Large intestine (tissue), 3 donors: ENCODE measurements around the gene GABBR1. TPM values are rescaled to one million over a fixed set of nuclear protein-coding genes. Genes with fewer than 3 reads are reported as not detected.

Experiments used
- DNase-seq, 2 donors: peaks; one replicate each; pipeline versions ENCODE4 v3.0.0 to v3.0.0-alpha.2; 2013
- H3K27ac ChIP-seq: one replicate; pipeline ENCODE4 v1.5.1; 2013; ENCODE audit warnings: low read length
- H3K27me3 ChIP-seq: 2 replicates; pipeline ENCODE4 v1.6.1; 2013; ENCODE audit warnings: low read length; ENCODE audit not compliant: control insufficient read depth, insufficient read depth
- H3K36me3 ChIP-seq: 2 replicates; pipeline ENCODE4 v1.6.1; 2013; ENCODE audit warnings: low read length; ENCODE audit not compliant: control insufficient read depth, insufficient read depth
- H3K4me1 ChIP-seq: one replicate; pipeline ENCODE4 v1.6.1; 2013; ENCODE audit warnings: low read length; ENCODE audit not compliant: control insufficient read depth, insufficient read depth
- H3K4me3 ChIP-seq: one replicate; pipeline ENCODE4 v1.5.1; 2013; ENCODE audit warnings: low read length
- H3K9me3 ChIP-seq: one replicate; pipeline ENCODE4 v1.6.1; 2013; ENCODE audit warnings: mild to moderate bottlenecking, low read depth, low read length, moderate library complexity; ENCODE audit not compliant: control insufficient read depth
- whole genome bisulfite sequencing: methylation state at CpG from one replicate; pipeline ENCODE4 v1.1.5; 2013; ENCODE audit warnings: low lambda C conversion rate; ENCODE audit not compliant: insufficient coverage; 5-methylcytosine and 5-hydroxymethylcytosine counted together
- polyA plus RNA-seq: library from polyadenylated mRNA; unstranded; fragments of 120-200 nt; gene quantifications from one replicate; pipeline ENCODE4 v1.2.1, GENCODE V29; 2013

The GABBR1 gene
- polyA plus RNA-seq, 1 donor: 35.9 TPM

DNA sequence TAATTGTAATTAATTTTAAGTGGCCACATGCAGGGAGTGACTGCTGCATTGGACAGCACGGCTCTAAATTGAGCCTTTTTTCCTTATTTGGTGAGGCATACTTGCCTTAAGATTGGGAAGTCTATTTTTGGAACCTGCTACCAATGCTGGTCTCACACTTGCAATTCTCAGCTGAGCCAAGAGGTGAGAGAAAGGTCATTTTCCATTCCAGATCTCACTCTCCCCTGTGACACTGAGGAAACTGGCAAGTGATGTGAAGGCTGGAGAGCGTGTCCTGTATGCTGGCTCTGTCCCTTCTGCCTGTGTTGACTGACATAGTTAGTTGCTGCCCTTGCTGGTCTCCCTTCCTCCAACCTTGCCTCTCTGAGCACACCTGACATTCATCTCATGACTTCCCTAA, 23.2 kb upstream of the GABBR1 start:
- no peak overlapping the region for H3K4me3 ChIP-seq
- no CpG with 5 or more reads among the region's 2 CpGs for WGBS
- DNase-seq: no peak

DNA sequence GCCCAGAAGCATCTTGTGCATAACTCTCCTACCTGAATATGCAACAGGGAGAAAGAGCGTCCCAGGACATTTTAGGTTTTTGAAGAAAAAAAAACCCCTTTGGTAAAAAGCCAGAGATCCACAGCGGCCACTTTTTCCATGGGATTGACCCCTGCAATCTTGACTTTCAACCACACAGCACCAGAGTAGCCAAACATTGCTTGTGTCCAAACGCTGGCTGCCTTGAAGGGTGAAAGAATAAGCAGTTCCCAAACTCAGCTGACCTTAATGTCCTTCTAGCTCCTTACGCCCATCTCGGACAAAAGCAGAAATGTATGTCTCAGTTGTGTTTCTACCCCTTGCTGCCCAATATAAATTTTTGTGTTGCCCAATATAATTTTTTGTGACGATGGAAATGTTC, 22.7 kb upstream of the GABBR1 start:
- WGBS: 20% methylated on average over 1 of the region's 6 CpGs
- Histone ChIP-seq H3K4me1 (no peaks in the 10 kb centered on the region), H3K27me3 (peaks cover 24% of the 10 kb centered on the region), H3K4me3 (no peak overlapping the region), H3K27ac (no peak overlapping the region), H3K9me3 (no peaks in the 10 kb centered on the region), H3K36me3 (no peaks in the 10 kb centered on the region)
- DNase-seq: no peak

More for the DNA sequence above, 23.2 kb upstream of the GABBR1 start:
- Histone ChIP-seq H3K4me1 (no peaks in the 10 kb centered on the region), H3K9me3 (no peaks in the 10 kb centered on the region), H3K36me3 (no peaks in the 10 kb centered on the region), H3K27ac (no peak overlapping the region), H3K27me3 (peaks cover 25% of the 10 kb centered on the region)

DNA sequence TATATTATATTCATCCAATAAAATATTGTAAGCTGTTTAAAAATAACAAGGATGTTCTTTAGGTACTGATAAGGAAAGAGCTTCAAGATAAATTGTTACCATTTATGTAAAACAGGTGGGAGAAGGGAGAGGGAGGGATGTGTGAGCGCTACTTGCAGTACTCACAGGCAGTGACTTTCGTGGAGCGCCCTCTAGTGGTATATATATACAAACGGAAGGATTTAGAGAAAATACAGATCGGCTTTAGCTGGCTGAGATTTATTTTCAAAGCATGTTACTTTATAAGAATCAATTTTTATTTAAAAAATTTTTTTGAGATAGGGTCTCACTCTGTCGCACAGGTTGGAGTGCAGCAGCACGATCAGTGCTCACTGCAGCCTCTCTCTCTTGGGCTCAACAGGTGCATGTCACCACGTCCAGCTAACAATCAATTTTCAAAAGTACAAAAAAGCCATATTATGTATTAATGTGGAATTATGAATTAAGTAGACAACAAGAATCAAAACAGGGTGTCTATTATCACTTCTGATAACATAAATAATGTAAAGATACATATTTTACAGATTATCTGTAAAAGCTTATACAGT, 20.6 kb upstream of the GABBR1 start:
- Histone ChIP-seq H3K27ac (no peak overlapping the region), H3K36me3 (no peaks in the 10 kb centered on the region), H3K9me3 (no peaks in the 10 kb centered on the region), H3K4me1 (no peaks in the 10 kb centered on the region), H3K27me3 (peaks cover 19% of the 10 kb centered on the region), H3K4me3 (no peak overlapping the region)
- no CpG with 5 or more reads among the region's 8 CpGs for WGBS
- DNase-seq: peak; percentile 33 to 37

DNA sequence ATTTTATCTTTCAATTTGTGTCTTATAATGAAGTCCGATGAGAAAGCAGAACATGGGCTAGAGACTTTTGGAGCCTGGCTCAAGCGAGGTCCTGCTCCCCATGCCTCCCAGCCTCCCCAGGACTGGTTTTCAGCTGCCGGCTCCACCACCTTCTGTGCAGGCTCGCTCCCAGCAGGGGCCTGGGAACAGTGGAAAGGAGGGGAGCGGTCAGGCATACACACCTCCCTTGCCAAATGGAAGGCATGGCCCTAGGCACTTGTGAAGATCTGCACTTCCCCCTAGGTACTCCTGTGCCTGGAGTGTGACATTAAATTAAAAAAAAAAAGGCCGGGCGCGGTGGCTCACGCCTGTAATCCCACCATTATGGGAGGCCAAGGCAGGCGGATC, 19.2 kb upstream of the GABBR1 start:
- Histone ChIP-seq H3K36me3 (no peaks in the 10 kb centered on the region), H3K4me1 (no peaks in the 10 kb centered on the region), H3K9me3 (no peaks in the 10 kb centered on the region), H3K4me3 (no peak overlapping the region), H3K27me3 (peaks cover 16% of the 10 kb centered on the region), H3K27ac (no peak overlapping the region)
- WGBS: 80% methylated on average over 3 of the region's 10 CpGs
- peak in 1 of 2 donors; percentile 9 for DNase-seq

DNA sequence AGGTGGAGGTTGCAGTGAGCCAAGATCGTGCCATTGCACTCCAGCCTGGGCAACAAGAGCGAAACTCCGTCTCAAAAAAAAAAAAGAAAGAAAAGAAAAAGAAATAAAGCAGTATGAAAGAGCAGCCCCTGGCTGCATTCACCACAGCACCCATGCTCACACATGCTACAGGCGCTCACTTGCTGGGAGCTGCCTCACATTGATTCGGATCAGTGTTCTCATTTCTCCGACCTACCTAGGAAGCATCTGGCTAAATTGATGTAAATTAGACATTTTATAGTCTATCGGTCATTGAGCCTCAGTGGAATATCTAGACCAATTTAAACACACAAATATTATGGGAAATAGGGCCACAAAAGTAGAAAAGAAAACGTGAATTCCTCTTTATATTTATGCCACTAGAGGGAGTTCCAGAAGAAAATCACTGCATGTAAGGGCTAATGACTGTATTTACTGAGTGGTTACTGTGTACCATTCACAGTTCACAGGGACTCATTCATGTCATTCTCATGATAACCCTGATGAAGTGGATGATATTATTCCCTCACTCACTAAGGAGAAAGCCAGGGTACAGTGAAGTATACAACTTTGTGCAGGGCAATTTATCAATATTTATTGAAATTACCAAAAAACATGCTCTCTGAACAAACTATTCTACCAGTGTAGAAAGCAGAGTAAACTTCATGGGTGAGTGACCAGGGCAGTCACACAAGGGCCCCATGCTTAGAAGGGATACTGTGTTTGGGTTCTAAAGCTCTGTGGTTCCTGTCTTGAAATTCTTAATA, 18.6 kb upstream of the GABBR1 start:
- Histone ChIP-seq H3K27ac (no peak overlapping the region), H3K36me3 (no peaks in the 10 kb centered on the region), H3K4me3 (no peak overlapping the region), H3K27me3 (peaks cover 10% of the 10 kb centered on the region), H3K4me1 (no peaks in the 10 kb centered on the region), H3K9me3 (no peaks in the 10 kb centered on the region)
- DNase-seq: peak in 1 of 2 donors; percentile 6
- WGBS: 90% methylated on average over 2 of the region's 8 CpGs

DNA sequence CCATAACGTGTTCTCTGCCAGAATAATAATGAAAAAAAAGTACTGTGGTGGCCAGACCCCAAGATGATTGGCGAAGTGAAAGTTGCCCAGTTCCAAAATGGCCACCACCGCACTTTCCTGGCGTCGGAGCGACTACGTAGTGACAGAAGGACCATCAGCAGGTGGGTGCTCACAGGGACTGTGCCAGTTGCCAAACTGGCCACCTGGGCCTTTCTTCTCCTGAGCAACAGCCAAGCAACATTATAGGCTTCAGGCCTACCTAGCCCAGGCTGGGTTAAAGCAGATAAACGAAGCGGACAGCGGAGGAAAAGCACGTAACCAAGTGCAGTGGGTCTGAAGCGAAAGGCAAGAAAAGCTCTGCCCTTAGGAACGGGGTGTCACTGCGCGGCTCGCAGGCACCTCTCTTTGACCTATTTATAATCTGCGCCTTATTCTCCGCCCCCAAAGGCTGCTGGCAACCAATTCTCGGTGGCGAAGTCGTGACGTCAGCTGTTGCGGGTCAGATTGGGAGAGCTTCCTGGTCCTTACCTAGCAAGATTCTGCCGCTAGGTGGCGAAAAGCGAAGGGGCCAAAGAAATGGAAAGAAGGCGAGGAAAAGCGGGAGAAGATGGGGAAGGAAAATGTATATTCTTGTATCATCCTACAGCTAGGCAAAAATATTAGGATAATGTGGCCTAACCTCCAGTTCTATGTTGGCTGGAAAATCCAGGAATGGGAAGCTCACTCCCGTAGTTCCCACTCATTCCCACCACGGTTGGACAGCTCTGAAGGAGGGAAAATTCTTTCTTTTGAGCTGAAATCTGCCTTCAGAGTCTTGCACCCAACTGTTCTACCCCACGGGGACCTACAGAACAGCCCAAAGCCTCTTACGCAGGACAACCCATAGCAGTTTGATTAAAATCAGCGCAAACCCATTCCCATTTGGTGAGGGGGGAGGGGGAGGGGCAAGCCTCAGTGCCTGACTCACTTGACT, 17.0 kb upstream of the GABBR1 start:
- DNase-seq: peak; percentile 95 to 96
- H3K27me3 ChIP-seq: peaks cover 5% of the 10 kb centered on the region
- peak overlapping the region; percentile 43 for H3K4me3 ChIP-seq
- H3K9me3 ChIP-seq: no peaks in the 10 kb centered on the region
- H3K36me3 ChIP-seq: no peaks in the 10 kb centered on the region
- peak overlapping the region; percentile 72 for H3K27ac ChIP-seq
- 16% methylated on average over 5 of the region's 33 CpGs for WGBS
- H3K4me1 ChIP-seq: no peaks in the 10 kb centered on the region

DNA sequence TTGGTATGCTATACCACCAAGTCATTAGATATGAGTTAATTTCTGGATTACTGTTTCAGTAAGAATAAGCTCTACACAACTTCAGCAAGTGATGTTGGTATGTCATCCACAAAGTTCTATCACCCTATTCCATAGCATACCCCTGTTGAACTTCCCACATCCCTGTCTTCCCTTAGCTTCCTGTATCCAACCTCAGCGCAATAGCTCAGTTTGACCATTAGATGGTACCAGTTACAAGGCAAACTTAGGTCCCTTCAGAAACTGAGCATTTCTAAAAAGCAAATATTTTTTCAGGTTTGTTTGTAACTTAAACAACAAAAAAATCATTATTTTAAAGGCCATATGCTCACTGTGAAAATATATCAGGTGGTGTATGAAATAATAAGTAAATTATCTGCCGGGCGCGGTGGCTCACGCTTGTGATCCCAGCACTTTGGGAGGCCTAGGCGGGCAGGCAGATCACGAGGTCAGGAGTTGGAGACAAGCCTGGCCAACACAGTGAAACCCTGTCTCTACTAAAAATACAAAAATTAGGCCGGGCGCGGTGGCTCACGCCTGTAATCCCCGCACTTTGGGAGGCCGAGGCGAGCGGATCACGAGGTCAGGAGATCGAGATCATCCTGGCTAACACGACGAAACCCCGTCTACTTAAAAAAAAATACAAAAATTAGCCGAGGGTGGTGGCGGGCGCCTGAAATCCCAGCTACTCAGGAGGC, 15.1 kb upstream of the GABBR1 start:
- Histone ChIP-seq H3K27ac (no peak overlapping the region), H3K36me3 (no peaks in the 10 kb centered on the region), H3K4me3 (no peak overlapping the region), H3K4me1 (no peaks in the 10 kb centered on the region), H3K27me3 (no peaks in the 10 kb centered on the region), H3K9me3 (no peaks in the 10 kb centered on the region)
- DNase-seq: no peak
- 57% methylated on average over 1 of the region's 23 CpGs for WGBS

DNA sequence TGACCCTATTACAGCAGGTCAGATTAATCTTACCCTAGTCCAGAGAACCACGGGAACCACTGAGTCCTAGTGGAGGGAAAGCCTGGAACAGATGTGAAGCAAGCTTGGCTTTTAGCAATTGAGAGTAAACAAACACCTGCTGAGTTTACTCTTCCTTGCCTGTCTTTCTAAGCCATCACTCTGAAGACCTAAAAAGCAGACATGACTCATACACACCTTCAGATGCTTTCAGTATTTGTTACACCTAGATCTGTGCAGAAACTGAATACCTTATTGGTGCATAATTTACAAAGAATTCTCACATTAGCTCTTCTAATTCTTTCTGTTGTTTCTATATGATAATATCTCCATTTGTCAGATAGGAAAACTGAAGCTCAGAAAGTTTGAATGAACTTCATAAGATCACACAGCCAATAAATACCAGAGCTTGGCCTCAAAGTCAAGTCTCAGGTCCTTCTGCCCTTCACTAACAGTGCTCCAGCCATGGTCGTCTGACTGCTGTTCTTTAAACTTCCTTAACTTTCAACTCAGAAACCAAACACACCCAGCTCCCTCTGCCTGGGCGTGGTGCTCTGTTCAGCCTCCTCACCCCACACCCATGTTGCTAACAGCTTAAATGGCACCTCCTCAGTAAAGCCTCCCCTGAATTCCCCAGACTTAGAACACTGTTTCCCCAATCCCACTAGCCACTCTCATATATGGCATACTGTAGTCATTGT, 8.6 kb upstream of the GABBR1 start:
- Histone ChIP-seq H3K36me3 (no peaks in the 10 kb centered on the region), H3K4me1 (no peaks in the 10 kb centered on the region), H3K9me3 (no peaks in the 10 kb centered on the region), H3K27me3 (no peaks in the 10 kb centered on the region), H3K4me3 (no peak overlapping the region), H3K27ac (no peak overlapping the region)
- no CpG with 5 or more reads among the region's 3 CpGs for WGBS
- no peak for DNase-seq

DNA sequence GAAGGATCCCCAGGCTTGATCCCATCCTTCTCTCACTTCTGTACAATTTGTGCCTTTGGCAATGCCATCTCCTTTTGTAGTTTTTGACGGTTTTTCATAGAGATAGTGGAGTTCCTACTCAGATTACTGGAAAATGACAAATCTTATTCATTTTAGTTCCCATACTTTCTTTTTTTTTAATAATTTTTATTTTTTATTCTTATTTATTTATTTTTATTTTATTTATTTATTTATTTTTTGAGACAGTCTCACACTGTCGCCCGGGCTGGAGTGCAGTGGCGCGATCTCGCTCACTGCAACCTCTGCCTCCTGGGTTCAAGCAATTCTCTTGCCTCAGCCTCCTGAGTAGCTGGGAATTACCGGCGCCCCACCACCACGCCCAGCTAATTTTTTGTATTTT, 4.3 kb upstream of the GABBR1 start:
- H3K36me3 ChIP-seq: no peaks in the 10 kb centered on the region
- no peak overlapping the region for H3K27ac ChIP-seq
- H3K4me1 ChIP-seq: no peaks in the 10 kb centered on the region
- 100% methylated on average over 3 of the region's 9 CpGs for WGBS
- DNase-seq: no peak
- peaks cover 5% of the 10 kb centered on the region for H3K9me3 ChIP-seq
- no peak overlapping the region for H3K4me3 ChIP-seq
- H3K27me3 ChIP-seq: peaks cover 19% of the 10 kb centered on the region
